ENCODE measurements around the gene RDH8.

Gene RDH8

DNA sequence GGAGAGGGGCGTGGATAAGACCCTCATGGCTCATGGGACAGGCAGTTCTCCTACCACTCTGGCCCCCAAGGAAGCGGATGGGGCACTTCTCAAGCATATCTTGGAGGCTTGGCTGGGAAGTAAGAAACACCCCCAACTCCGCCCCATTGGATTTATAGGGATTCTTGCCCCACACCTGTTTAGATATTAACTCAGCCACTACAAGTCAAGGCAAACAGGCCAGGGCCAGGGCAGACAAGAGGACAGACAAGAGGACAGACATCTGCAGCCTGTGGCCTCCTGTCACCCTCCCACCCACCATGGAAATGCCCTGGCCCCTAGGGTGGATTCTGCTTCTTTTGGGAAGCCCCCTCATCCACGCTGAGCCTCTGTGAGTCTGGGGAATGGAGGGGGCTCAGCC lies 24.1 kb downstream of the RDH8 start:
- no peak for DNase-seq (ENCODE audit: low spot score)

DNA sequence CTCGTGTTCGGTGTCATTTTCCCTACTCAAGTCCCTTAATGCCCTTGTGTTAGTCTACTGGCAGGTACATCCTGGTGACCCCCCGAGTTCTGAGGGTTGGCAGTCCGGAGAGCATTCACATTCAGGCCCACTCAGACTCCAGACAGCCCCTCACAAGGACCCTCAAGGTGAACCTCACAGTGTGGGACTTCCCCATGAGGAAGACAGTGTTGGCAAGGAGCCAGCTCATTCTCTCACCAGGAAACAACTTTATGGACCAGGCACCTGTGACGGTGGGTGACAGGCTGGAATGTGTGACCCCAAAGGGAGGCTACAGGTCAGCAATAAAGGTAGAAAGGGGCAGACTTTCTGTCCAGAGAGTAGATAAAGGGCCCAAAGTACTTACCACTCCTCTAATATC lies 24.5 kb downstream of the RDH8 start:
- DNase-seq (ENCODE audit: low spot score): no peak

- no peak for DNase-seq (ENCODE audit: low spot score)
Observed at GRCh38 chr19:10043286-10043927, 30.1 kb downstream of the RDH8 start.

DNA sequence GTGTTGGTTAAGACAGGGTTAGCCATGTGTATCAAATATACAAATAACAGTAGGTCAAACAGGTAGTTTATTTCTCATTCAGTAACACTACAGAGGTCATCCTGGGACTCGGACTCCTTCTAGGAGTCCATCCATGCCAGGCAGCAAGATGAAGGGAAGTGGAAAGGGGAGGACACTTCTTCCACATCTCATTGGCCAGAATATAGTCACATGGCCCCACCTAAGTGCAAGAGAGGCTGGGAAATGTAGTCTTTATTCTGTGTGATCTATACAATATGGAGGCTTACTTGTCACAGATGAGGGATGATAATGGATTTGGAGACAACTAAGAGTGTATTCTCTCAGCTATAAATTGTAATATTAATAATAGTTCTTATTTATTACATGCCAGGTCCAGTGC lies 31.1 kb downstream of the RDH8 start:
- no peak for DNase-seq (ENCODE audit: low spot score)

- no peak for DNase-seq (ENCODE audit: low spot score)
Observed at GRCh38 chr19:10045371-10045770, 32.1 kb downstream of the RDH8 start.

- no peak for DNase-seq (ENCODE audit: low spot score)
Observed at GRCh38 chr19:10049626-10050025, 36.3 kb downstream of the RDH8 start.

DNA sequence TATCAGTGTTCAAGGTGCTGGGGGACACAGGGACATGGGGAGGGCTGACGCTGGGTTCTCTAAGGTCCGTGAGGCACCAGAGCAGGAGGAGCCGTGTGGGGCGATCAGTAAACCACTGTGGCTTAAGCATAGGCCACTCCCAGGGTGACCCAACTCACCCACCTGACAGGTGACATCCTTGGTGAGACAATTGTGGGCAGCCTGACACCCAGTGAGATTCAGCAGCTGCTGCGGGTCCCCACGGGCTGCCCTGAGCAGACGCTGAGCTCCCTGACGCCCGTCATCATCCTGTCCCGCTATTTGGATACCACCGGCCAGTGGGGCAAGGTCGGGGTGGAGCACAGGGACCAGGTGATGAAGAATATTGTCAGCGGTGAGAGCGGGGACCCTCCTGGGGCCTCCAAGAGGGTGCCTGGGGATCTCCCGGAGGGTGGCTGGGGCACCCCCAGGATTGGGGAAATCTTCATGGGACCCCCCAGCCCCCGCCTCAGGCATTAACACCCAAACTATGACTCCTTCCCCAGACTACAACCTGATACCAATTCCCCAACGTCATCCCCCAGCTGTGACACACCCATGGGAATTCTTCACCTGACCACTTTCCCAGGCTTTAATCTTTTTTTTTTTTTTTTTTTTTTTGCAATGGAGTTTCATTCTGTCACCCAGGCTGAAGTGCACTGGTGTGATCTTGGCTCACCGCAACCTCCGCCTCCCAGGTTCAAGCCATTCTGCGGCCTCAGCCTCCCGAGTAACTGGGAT lies 39.5 kb downstream of the RDH8 start:
- no peak for DNase-seq (ENCODE audit: low spot score)

- peak; percentile 55 for DNase-seq (ENCODE audit: low spot score)
Observed at GRCh38 chr19:10061717-10062310, 48.5 kb downstream of the RDH8 start.

DNA sequence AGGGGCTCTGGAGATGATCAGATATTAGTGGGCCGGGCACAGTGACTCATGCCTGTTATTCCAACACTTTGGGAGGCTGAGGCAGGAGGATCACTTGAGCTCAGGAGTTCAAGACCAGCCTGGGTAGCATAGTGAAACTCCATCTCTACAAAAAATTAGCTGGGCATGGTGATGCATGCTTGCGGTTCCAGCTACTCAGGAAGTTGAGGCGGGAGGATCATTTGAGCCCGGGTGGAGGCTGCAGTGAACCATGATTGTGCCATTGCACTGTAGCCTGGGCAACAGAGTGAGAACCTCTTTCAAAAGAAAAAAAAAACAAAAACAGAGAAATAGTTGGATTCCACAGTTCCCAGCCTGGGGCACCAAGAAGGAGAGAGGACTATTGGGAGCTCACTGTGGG lies 54.9 kb downstream of the RDH8 start:
- no peak for DNase-seq (ENCODE audit: low spot score)

DNA sequence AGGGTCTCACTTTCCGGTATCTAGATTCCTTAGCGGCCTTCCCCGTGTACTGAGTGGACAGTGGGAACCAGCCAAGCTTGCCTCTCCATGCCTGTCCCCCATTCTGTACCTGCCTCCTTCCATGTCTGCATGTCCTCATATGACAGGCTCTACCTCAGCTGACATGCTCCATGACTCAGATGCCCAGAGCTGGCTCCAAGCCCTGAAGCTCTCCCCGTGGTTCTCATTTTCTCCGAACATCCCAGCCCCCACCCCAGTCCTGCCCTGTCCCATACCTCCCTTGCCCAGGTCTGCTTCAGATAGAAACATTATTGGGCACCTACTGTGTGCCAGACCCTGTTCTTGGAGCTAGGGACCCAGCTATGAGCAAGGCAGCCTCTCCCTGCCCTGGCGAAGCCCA lies 55.8 kb downstream of the RDH8 start:
- DNase-seq (ENCODE audit: low spot score): peak; percentile 49

- DNase-seq (ENCODE audit: low spot score): no peak
Observed at GRCh38 chr19:10070730-10071446, 57.6 kb downstream of the RDH8 start.
